ENCODE measurements around the gene TSPAN6.

TSPAN6 gene

DNA sequence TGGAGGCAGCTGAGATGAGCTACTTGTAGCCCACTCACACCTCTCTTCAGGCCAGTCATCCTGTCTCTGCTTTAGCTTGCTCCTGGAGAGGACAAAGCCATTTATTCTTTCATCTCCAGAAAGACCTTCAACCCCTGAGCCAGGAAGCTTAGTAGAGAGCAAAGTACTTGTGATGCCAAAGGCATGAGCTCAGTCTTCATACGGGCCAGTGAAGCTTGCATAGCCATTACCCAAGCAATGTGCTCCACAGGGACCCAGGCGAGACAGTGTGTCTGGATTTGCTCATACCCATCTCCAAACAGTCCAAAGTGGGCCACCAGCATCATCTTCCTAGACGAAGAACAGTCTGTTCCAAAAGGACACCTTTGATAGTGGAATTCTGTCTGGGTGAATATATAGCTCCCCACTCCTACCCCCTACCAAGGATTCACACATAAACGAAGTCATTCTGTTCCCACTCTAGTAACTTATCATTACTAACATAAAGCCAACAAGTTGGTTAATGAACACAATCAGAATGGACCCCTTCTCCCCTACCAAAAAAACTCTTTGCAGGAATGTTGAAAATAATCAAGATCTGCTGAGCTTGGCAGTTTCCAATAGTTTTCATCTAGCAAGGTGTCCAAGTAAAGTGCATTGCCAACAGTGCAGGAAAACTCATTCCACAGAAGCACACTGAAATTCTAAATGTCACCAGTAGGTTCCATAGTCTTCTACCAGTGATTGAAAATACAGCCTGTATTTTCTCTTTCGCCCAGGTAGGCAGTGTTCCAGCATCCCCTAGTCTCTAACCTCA, 45.2 kb downstream of the TSPAN6 start:
- in situ Hi-C loops (cut with MboI; ENCODE audit: low sequenced_read_pairs), result no loop called here

GRCh38 chrX:100587861-100588260, 48.7 kb downstream of the TSPAN6 start:
- in situ Hi-C loops (cut with MboI; ENCODE audit: low sequenced_read_pairs), result no loop called here

GRCh38 chrX:100586747-100587146, 49.9 kb downstream of the TSPAN6 start:
- in situ Hi-C loops (cut with MboI; ENCODE audit: low sequenced_read_pairs), result no loop called here

GRCh38 chrX:100584611-100585010, 52.0 kb downstream of the TSPAN6 start, which contains the start of gene TNMD:
Gene TNMD (plus strand): TSS chrX:100584936. CDS start chrX:100585019, 83 bp downstream.
- in situ Hi-C loops (cut with MboI; ENCODE audit: low sequenced_read_pairs), result no loop called here
